ENCODE data around the gene AKR1C2.
"Not testable (repeated sequence)": the region's sequence is repeated elsewhere in the genome, so short reads cannot be mapped to it uniquely, and the experiment has no call there.

AKR1C2 gene

DNA sequence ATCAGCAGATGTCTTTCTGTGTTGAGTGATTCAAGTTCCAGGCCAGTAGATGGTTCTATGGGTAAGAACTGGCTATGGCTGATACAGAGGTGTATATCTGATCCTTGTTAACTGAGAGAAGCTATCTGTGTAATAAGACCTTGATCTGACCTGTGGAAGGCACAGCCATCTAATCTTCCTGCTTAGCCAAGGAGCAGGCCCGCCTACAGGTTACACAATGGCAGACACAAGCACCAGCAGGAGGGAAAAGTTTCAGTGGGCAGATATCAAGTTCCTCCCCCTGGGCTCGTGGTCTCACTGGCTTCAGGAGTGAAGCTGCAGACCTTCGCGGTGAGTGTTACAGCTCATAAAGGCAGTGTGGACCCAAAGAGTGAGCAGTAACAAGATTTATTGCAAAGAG is 27.9 kb upstream of the AKR1C2 start:
- DNase-seq (ENCODE audit: low read depth, low spot score); H3K4me3 ChIP-seq (ENCODE audit: low read length): not testable (repeated sequence)

DNA sequence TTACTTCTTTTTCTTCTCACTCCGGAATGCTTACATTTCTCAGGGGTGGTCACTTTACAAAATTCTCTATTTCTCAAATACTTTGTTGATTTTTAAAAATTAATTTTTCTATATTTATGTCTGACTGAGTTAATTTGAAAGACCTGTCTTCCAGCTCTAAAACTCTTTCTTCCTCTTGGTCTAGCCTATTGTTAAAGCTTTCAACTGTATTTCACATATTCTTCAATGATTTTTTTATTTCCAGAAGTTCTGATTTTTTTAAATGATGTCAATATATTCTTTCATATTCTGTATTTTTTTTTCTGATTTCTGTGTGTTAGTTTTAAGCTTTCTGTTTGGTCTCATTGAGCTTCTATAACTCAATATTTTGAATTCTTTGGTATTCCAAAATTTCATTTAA is 27.3 kb upstream of the AKR1C2 start:
- H3K4me3 ChIP-seq (ENCODE audit: low read length): no peak overlapping the region
- DNase-seq (ENCODE audit: low read depth, low spot score): no peak

DNA sequence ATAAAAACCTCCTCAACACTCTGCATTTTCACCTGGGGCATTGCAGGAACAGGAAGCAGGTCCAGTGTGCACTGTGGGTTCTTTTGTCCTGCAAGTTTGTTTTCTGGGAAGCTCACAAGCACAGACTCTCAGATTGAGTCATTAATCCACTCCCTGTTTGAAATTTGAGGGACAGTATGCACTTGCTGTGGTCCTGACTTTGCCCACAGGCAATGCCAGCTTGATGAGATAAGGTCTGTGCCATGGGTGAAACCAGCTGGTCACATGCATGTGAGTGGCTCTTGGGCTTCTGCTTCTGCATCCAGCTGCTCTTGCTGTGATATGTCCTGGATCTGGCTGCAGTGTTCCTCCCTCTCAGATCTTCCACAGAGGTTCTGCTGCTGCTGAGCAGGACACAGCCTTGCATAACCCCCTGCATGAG is 21.8 kb upstream of the AKR1C2 start:
- DNase-seq (ENCODE audit: low read depth, low spot score); H3K4me3 ChIP-seq (ENCODE audit: low read length): not testable (repeated sequence)

DNA sequence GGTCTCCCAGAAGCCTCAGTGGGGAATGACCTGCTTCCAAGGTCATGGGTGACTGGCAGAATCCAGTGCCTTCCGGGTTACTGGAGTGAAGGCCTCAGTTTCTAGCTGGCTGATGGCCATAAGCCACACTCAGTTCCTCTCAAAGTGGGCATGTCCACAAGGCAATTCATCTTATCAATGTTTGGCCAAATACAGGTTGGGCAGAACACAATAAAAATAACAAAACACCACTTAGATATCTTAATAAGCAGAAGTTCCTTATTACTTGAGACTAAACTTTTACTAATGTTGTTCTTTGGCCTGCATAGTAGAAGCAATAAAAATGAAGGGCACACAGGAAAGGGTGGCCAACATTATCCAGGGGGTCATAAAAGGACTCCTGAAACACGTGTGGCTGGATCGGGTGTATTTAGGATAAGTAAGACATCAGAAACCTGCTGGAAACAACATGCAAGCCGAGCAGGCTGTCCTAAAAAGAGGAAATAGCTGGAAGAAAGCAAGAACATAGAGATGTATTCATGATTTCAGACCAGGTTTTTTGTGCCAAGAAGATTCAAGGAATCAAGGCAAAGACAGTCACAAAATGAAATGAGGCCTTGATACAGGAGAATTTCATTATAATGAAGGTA is 19.6 kb upstream of the AKR1C2 start:
- no peak for DNase-seq (ENCODE audit: low read depth, low spot score)
- H3K4me3 ChIP-seq (ENCODE audit: low read length): no peak overlapping the region

DNA sequence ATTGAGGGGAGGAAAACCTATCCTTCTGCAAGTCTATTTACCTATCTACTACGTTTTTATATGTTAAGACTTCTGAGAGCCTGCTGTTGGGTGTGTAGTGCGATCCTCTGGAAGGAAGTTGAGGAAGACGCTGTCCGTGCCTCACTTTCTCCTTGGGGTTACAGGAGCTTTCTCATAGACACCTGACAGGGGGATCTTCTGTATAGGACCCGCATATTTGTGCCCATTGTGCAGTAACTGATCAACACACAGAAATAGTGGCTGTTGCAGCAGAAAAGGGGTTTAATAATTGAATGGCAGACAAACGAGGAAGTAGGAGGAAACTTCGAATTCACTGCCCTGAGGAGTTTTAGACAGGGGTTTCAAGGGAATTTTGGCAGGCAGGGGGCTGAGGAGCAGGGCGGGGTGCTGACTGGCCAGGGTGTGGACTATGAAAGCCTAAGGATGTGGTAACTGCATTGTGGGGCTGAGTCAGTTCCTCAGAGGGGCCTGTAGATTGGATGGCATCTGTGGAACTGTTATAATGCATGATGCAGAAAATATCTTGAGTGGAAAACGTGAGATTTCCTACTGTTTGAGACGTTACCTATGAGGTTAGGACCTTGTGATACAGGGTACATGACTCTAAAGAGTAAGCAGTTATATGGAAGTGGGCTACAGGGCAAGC is 18.1 kb upstream of the AKR1C2 start:
- not testable (repeated sequence) for DNase-seq (ENCODE audit: low read depth, low spot score); H3K4me3 ChIP-seq (ENCODE audit: low read length)

DNA sequence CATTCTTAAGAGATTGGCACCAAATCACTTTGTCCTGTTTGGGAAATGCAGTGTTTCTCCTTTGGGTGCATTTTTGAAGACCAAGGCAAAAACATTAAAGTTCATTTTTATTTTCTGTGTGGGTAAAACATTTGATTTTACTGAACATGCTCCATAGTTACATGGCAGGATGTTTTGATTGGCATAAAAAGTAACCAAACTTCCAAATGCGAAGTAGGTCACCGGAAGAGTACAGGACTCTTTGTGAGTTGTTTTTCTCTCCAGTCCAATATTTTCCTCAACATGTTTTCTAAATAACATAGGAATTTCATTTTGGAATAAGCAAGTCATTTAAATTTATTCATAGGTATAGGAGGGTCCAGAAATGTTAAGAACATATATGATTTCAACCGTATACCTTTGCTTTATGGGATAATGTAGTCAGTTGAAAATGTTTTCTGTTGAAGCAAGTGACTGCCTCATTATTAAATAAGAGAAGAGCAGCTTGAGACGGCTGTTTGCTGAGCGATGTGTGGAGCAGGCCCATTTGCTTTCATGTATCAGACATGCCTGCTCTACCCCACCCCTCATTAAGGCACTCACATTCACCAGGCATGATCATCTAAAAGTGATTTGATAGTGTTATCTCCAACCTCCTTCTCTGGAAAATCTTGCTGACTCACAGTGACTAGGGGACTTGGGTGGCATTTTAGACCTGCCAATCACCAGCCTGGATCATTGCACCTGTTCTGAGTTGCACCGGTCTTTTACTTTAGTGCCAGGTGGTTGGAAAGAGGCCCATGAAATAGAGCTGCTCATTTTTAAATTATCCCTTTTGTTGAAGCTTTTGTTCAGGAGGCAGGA is 16.3 kb upstream of the AKR1C2 start:
- not testable (repeated sequence) for H3K4me3 ChIP-seq (ENCODE audit: low read length)
- peak; percentile 4 for DNase-seq (ENCODE audit: low read depth, low spot score)

DNA sequence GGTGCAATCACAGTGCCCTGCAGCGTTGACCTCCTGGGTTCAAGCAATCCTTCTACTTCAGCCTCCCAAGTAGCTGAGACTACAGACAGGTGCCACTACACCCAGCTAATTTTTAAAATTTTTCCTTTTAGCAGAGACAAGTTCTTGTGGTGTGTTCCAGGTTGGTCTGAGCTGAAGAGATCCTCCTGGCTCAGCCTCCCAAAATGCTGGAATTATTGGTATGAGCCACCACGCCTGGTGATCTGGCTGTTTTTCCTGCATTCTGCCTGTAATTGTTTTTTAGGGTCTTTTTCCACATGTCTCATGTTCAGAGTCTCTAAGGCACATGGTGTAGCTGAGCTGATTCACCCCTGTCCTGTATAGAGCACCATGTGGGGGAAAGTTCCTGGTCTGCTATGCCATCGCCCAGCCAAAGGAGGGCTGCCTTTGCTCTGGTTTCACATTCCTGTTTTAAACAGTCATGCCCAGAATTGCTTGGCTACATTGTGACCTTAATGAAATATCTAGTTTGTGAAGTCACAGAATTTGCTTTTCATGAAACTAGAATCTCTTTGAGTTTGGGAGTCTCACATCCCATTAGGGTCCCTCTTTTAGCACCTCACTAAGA is 15.1 kb upstream of the AKR1C2 start:
- not testable (repeated sequence) for DNase-seq (ENCODE audit: low read depth, low spot score)

DNA sequence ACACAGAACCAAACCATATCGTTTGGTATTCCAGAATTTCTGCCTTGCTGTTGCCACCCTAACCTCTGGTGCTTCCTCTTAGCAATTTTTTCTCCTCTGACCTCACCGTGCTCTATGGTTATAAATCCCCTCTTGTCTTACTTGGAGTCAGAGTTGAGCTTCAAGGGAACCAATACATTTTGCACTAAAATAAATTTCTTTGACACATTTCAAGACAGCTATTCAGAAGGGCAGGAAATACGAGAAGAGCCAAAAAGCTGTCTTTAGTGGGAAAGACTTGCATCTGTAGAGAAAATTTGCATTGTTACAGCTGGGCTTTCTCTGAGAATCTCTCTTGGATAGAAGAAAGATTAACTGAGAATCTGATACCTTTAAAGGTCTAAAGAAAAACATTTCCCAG is 14.5 kb upstream of the AKR1C2 start:
- DNase-seq (ENCODE audit: low read depth, low spot score): no peak
- no peak overlapping the region for H3K4me3 ChIP-seq (ENCODE audit: low read length)

More for the DNA sequence above, 15.1 kb upstream of the AKR1C2 start:
- not testable (repeated sequence) for H3K4me3 ChIP-seq (ENCODE audit: low read length)

DNA sequence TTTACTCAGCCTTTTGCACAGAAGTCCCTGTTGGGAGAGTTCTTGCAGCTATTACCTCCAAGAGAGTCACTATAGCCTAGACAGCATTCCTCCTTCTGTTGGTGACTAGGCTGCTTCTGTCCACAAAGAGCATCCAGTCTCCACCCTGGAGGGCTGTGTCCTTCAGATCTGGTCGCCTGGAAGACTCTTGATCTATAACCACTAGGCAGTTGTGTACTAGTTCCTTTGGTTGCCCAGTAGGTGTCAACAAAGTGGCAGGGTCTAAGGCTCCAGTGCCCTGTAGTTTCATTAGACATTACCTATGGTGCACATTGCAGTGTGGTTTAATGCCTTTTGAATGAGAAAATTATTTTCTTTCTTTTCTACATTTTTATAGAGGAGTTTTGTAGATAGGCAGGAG is 11.3 kb upstream of the AKR1C2 start:
- H3K4me3 ChIP-seq (ENCODE audit: low read length): no peak overlapping the region
- peak; percentile 5 for DNase-seq (ENCODE audit: low read depth, low spot score)

DNA sequence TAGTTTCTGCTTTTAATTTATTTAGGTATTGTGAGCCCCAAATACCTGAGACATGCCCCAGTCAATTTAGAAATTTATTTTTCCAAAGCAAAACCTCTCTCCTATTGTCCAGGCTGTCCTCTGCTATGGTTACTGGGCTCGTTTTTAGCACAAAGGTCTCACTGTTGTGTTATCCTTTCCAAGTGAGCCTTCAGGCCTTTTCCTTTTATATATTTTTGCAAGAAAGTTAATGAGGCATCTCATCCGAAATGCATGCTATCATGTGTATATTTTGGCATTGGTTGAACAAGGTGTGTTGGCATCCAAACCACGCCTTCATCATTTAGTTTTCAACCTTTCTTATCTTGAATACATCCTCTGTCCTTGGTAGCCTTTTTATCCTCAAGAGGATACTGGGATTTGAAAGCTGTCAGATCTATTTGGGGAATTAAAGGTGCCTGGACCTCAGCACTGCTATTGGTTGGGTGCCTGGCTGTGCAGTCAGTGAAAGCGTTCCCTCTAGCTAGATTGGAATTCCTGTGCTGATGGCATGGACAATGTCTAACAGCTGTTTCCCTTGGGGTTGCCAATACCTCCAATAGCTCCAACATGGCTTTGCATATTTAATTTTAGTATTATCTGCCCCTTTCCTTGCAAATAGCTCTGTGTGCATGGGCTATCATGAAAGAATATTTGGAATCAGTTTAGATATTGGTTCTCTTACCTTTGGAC is 10.7 kb upstream of the AKR1C2 start:
- DNase-seq (ENCODE audit: low read depth, low spot score); H3K4me3 ChIP-seq (ENCODE audit: low read length): not testable (repeated sequence)

DNA sequence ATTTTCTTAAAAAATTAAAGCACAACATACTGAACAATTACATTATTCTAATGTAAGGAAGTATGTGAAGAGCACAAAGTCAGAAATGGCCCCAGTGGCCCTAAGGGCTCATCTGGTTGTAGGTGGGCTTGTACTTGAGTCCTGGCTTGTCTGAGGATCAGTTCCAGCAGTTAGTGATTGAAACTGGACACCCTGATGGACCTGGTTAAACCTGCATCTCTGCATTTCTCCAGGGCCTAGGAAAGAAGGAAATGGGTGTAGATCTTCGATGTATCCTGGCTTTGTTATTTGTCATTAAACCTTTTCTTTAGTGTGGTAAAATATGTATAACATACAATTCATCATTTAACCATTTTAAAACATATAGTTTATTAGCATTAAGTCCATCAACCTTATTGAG is 9.7 kb upstream of the AKR1C2 start:
- no peak overlapping the region for H3K4me3 ChIP-seq (ENCODE audit: low read length)
- no peak for DNase-seq (ENCODE audit: low read depth, low spot score)

DNA sequence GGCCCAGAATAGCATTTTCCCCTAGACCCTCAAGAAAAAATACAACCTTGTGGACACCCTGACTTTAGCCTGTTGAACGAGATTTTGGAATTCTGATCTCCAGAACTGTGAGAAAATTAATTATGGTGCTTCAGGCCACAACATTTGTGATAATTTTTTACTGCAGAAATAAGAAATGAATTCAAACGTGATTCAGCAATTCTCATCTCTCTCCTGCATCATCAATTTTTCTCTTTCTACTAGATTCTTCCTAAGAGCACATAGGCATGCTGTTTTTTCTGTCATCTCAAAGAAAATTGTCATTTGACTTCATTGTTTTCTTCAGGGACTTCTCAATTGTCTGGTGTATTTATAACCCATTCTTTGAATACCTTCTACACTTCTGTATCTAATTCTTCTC is 8.9 kb upstream of the AKR1C2 start:
- no peak overlapping the region for H3K4me3 ChIP-seq (ENCODE audit: low read length)
- no peak for DNase-seq (ENCODE audit: low read depth, low spot score)

DNA sequence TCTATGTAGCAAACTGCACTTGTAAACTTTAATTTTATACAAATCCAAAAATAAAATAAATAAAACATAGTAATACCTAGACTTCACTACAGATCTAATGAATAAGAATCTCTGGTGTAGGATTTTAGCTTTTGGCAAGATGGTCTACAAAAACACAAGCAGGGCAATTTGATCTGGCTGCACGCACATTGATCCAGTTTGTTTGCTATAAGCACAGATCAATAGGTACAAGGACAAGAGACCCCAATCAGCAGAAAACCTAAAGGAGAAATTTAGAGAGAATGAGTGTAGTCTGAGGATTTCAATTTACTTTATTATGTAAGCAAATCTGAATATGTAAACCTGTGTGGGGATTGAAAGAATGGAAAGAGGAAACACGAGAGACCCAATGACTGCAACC is 7.7 kb upstream of the AKR1C2 start:
- not testable (repeated sequence) for DNase-seq (ENCODE audit: low read depth, low spot score); H3K4me3 ChIP-seq (ENCODE audit: low read length)

DNA sequence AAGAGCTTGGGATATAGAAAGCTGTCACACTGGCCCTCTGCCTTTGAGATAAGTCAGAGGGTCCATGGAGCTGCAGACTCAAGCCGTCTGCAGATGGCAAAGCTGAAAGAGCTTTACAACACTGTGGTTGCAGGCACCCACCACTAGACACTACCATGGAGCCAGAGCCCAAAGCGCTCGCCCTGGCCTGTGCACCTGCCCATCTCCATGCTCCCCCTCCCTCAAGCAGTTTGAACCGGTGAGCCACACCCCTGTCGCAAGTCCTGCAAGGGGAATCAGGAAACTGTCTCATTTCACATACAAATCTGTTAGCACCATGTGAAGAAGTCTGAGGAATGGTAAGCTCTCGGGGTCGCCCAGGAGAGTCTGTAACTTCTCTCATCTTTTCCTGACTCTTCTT is 6.4 kb upstream of the AKR1C2 start:
- not testable (repeated sequence) for DNase-seq (ENCODE audit: low read depth, low spot score); H3K4me3 ChIP-seq (ENCODE audit: low read length)

DNA sequence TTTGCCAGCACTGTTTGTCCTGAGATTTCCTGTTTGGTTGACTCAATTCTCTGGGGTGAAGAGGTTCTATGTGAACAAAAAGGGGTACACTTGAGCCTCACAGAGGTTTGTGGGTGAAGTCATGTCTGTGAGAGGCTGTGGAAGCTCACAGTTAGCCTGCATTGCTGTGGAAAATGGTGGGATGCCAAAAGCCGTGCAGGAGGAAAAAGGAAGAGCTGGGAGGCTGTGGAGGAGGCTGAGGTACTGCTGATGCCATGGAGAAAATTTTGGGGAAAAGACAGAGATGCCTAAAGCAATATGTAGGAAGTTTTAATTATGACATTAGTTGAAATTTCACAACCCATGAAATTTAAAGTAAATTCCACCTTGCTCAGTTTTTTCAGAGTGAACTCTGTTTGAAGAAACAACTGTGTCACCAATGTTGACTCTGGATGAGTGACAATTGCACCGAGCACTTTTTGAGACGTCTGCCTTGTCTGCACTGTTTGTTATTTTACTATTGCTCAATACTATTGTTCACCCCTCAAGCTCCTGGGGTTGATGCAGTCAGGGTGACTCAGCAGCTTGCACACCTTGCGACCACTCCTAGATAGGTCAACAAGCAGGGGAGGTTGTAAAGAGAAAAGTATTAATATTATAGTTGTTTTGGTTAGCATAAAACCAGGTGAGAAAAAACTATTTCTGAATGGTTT is 5.3 kb upstream of the AKR1C2 start:
- DNase-seq (ENCODE audit: low read depth, low spot score); H3K4me3 ChIP-seq (ENCODE audit: low read length): not testable (repeated sequence)

DNA sequence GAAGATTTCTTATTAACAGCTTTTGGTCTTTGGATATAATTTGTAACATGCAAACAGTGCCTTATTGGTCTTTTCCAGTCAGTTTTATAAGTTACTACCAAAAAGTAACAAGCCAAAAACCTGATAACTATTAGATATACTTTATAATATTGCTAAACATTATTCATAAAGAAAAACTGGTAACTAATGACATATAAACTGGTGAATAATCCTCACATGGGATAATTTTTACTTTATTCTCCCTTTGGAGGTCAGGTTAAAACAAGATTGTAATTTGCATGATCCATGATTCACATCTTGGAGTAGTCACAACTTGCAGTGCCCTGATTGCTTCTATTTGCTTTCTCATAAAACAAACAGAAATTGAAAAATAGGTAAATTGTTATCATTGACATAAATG is 844 bp upstream of the AKR1C2 start:
- not testable (repeated sequence) for H3K4me3 ChIP-seq (ENCODE audit: low read length); DNase-seq (ENCODE audit: low read depth, low spot score)

DNA sequence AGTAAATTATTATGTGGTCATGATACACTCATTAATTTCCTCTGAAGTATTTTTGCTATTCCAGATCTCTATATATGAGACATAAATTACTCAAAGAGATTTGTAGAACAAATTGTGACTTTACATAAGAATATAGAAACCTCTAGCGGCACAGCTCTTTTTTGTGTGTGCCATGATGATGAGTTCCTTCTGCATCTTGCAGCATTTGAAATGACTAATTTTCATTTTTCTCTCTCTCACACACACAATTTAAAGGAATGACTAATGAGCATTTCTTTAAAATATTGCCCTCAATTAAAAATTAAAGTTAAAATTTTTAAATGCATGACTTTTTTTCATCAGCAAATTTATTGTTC is 351 bp upstream of the AKR1C2 start:
- H3K4me3 ChIP-seq (ENCODE audit: low read length); DNase-seq (ENCODE audit: low read depth, low spot score): not testable (repeated sequence)

DNA sequence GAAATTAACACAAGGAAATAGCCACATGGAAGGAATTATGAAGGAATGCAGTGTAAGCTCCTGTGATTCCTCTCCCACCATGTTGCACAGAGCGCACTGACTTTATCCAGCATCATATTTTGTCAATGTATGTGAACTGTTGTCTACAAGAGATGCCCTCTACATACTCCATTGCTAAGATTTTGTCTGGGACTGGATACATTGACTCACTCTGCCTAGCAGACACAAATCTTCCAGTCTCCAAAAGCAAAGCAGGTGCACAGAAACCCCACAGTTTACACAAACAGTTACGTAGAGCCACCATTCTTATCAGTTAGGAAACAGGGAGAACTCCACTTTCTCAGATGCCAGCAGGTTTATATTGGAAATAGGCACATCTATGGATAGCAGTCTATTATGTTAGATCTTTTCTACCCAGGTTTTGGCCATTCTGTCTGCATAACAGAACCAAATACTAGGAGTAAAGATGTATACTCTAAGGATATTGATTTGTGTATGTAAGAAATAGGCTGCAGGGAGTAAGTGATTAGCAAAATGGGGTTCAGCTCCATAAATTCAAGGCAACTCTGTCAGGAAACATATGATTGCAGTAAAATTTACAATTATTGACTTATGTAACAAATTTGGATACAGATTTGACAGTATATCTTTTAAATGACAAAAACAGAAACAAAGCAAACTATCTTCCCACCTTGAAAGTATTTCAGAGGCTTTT is 1.5 kb downstream of the AKR1C2 start:
- H3K4me3 ChIP-seq (ENCODE audit: low read length): no peak overlapping the region
- no peak for DNase-seq (ENCODE audit: low read depth, low spot score)
